NCI-H1105 treated with DMSO at 0.1 percent for 48 hours (cell line): ENCODE measurements around the gene AGBL5.

Source experiments
- DNase-seq: peaks from one replicate; lab custom pipeline; 2025; lab: John Stamatoyannopoulos, UW

The AGBL5 gene, protein sequence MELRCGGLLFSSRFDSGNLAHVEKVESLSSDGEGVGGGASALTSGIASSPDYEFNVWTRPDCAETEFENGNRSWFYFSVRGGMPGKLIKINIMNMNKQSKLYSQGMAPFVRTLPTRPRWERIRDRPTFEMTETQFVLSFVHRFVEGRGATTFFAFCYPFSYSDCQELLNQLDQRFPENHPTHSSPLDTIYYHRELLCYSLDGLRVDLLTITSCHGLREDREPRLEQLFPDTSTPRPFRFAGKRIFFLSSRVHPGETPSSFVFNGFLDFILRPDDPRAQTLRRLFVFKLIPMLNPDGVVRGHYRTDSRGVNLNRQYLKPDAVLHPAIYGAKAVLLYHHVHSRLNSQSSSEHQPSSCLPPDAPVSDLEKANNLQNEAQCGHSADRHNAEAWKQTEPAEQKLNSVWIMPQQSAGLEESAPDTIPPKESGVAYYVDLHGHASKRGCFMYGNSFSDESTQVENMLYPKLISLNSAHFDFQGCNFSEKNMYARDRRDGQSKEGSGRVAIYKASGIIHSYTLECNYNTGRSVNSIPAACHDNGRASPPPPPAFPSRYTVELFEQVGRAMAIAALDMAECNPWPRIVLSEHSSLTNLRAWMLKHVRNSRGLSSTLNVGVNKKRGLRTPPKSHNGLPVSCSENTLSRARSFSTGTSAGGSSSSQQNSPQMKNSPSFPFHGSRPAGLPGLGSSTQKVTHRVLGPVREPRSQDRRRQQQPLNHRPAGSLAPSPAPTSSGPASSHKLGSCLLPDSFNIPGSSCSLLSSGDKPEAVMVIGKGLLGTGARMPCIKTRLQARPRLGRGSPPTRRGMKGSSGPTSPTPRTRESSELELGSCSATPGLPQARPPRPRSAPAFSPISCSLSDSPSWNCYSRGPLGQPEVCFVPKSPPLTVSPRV

DNA sequence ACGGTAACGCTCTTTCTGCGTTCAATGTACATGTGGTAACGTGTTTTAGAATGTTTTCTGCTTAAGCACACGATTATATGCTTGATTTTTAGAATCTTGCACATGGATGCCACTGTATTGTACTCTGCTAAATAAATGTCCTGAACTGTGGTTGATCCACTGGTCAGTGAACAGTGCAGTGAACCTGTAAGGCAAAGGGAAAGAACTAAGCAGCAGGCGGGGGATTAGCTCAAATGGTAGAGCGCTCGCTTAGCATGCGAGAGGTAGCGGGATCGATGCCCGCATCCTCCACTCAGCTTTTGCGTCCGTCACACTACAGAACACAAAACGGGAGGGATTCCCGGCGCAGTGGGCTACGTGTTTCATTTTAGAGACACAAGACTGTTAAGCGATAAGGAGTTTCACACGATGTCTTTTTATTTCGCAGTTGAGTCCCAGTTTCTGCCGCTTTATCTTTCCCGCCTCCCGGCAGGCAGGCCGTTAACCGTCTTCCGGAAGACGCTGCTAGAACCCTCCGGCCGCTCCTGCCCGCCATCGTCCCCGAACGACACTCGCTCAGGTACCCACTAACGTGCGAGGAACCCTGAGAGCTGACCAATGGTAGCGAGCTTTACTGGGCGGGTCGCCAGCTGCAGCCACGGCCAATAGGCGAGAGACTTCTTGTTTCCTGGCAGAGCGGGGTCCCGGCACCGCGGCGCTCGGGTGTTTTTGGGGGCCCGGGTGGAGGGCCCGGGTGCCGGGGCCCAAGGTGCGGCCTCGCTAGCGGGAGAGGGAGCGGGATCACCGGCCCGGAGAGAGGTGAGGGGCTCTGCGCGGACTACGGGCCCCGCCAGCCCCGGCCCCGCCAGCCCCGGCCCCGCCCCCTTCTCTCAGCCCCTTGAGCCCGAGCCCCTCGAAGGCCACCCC lies at the start of gene AGBL5:
Gene AGBL5, plus strand, starts transcription at position 673 of the 906 bp plus-strand sequence. CDS start 1,291 bp downstream, outside the sequence.
- peak; percentile 90 for DNase-seq

DNA sequence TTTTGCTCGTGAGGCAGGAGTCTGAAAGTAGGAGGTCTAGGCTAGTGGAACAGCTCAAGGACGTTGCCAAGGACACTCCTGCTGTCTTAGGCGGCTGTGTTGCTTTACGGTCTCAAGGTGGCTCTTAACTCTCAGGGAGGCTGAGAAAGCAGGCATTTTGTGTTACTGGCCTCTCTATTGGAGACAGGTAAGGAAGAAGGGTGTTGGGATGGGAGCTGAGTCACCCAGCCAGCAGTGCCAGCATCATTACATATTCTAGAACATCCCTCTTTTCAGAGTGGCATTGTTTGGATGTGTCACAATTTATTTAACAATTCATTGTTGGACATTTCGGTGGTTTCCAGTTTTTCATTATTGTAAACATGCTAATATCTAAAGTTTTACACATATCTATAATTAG lies 49.5 kb upstream of the AGBL5 start:
- no peak for DNase-seq

DNA sequence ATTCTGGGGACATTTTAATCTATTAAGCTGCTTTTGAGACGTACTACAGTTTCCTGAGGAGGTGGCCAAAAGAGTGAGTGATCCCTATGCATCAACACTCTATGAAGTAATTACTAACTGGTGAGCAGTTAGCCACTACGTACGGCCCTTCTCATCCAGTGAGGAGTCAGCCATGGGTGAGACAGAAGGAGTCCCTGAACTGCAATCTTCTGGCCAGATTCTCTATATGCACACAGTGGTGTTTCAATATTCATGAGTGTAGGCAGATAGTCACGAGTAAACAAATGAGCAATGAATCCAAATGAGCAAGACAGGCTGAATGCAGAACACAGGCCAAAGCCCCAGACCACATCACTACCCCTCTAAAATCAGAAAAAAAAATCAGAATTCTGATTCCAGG lies 48.5 kb upstream of the AGBL5 start:
- no peak for DNase-seq

DNA sequence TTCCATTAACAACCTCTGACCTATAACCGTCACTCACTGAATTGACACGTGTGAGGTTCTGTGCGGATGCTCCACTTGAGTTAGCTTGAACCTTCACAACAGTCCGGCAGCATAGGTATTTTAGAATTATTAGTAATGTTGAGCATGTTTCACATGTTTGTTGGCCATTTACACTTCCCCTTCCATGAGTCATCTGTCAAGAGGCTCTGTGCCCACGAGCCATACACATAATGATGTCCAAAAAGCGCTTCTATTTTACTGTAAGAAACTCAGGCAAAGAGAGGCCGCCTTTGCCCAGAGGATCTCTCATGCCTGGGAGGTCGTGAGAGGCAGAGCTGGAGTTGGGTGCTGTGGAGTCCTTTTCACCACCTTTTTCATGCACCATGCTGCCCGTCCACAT lies 47.6 kb upstream of the AGBL5 start:
- DNase-seq = no peak

DNA sequence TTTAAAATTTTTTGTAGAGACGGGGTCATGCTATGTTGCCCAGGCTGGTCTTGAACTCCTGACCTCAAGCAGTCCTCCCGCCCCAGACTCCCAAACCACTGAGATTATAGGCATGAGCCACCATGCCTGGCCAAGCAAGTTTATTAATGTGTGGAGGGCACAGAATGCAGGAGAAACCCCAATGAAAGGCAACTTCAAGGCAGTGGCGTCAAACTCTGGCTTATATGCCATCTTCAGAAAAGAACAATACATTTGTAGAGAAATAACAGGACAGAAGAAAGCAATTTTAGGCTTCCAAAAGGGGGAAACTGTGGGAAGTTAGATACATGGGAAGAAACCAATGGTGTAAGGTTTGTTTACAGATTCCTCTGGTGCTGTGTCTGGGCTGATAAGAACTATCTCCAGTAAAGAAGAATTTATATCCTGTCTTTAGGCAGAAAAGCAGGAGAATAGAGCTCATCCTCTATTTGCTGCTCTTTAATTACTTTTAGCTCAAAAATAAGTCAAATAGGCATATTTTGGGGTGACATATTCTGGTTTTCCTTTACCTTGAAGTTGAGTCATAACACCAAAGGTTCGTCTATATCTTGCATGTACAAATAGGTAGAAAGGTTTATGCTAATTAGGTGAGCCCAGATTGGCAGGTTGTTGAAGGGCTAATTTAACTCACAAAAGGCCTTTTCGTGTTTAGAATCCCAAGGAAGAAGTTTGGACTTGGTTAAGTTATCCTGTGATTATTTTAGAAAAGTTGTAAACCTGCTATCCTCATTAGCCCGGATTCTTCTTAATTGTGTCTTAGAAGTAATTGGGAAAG lies 44.7 kb upstream of the AGBL5 start:
- no peak for DNase-seq

DNA sequence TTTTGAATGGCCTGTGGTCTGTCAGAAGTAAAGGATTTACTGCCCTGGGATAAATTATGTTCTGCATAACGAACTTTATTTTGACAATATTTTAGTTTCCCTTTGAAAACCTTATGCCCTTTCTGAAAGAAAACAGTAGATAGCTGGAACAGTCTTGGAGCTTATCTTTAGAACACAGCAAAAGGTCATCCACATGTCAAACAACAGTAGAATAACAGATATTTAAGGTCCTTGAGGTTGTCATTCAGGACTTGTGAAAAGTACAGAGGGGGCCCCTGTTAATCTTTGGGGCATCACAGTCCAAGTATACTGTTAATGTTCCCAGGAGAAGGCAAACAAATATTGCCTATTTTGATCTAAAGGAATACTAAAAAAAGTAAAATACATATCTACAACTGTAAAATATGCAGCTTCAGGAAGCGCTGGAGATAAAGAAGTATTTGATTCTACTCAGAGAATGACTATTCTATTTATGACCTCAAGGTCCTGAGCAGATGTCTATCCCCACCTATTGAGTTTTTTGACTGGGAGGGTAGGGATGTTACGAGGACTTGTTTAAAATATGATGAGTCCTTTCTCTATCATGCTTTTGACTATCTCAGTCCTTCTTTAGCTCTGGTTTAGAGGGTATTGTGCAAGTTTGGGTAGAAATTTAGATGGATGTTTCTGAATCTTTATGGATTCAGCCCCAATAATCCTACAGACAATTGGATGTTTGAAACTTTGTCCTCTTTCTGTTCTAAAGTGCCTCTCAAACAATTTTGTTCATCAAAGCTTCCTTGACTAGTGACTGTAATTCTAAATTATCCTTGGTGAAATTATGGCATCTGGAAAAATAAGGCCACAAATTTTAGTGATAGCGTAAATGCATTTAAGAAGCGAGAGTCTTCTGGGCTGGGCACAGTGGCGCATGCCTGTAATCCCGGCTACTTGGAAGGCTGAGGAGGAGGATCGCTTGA lies 43.8 kb upstream of the AGBL5 start:
- no peak for DNase-seq

DNA sequence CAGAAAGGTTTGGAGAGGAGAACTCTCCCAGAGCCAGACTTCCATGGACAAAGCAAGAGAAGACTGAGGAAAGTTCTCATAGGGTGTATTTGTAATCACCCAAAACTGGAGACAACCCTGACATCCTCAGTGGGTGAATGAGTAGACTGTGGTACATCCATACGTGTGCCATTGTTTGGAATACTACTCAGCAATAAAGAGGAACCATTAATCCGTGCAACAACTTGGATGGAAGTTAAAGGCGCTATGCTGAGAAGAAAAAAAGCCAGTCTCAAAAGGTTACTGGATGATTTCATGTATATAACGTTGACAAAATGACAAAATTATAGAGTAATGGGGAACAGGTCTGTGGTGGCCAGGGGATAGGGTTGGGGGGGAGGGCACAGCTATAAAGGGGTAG lies 42.8 kb upstream of the AGBL5 start:
- DNase-seq = no peak

DNA sequence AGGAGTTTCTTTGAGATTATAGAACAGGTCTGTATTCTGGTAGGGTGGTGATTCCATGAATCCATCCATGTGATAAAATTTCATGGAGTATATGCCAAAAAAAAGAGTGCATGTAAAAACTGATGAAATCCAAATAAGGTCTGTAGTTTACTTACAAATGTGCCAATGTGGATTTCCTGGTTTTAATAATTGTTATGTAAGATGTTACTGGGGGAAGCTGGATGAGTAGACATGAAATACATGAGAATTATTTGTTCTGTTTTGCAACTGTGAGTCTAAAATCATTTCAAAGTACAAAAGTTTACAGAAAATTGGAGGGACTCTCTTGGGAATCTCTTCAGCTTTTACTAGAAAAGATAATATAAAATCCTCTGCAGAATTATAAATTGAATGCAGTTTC lies 42.4 kb upstream of the AGBL5 start:
- no peak for DNase-seq

DNA sequence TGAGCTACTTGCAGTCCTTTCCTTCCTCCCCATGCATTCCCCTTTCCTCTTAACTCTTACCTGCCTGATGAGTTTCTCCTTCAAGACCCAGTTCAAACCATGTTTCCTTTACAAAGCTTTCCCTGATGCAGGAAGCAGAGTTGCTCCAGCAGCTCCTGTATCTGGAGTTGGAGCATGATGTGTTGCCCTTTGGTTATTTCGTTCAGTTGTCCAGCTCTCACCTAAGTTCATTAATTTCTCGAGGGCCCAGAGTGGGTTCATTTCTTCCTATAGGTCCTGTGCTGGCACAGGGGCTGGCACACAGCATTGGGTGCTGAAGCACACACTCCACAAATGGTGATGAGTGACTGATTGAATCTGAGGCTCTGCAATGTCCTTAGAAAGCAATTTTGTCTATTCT lies 41.8 kb upstream of the AGBL5 start:
- no peak for DNase-seq

DNA sequence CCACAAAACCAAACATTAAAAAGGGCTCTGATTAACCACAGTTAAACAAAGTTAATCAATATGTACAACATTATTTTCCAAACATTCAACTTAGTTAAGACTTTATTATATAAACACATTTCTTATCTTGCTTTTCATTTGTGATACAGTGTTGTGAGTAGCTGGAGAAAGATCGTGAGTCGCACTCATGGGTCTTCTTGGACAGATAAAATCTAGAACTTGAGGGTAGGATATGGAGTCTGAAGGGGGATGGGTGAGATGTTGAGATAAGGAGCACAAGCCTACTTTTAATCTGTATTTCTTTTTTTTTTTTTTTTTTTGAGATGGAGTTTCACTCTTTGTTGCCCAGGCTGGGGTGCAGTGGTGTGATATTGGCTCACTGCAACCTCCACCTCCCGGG lies 41.3 kb upstream of the AGBL5 start:
- no peak for DNase-seq

DNA sequence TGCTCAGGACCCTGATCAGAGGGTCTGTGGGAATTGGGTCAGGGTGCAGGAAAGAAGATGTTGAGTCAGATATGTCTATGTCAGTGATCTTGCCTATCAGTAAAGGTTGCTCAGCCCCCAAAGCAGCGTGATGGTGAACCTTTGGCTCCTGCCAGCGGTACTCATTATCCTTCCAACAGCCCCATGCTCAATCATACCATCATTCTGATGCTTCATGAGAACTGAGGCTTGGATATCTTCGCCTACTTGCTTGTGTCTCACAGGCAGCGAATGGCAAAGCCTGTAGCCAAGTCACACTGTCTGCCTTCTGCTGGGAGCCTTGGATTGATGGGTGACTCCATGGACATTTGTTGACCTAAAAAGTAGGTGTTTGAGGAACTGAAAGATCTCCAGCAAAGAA lies 37.7 kb upstream of the AGBL5 start:
- no peak for DNase-seq

DNA sequence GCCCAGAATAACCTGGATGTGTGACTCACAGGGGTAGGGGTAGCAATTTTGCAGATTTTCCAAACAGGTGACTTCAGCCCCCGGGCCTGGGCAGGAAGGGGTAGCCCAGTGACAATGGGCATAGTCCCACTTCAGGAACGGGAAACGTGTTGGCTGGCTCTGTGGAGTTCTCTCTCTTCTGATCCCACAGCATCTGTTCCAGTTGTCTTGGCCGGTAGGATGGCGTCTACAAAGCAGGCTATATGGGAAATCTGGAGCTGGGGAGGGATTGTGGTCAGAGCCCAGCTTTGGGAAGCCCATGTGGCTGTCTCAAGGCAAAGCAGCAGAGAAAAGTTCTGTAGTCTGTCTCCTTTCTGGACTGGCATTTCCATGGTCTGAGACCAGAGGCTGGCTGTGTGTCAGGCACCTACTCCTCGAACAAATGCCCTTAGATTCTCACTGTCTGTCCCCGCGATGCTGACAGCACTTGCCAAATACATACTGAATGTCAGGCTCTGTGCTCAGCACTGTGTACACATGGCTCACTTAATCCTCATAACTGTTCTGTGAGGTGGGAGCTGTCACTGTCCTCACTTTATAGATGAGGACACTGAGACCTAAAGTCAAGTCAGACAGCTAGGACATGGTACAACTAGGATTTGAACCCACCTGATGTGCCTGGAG lies 36.6 kb upstream of the AGBL5 start:
- DNase-seq = no peak

DNA sequence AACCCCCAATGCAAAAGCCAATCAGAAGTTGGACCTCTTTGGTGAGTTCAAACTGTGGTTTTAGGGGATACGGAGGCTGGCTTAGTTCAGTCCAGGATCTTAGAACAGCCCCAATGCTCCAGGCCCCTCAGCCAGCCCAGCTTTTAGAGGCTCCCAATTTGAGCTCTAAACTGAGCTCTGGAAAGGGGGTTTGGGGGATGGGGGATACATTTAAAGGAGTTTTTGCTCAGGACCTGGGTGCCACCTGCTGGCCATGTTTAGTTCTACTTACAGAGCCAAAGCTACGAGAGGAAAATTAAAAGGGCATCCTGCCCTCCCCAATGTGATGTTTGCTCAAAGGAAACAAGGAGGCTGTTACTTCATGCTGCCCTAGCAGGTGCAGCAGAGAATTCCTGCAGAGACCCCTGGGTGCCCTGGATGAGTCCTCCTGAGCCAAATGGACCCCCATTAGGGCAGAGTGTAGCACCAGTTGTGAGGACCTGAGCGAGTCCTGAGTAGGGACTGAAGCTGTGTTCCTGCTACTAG lies 34.6 kb upstream of the AGBL5 start:
- peak; percentile 45 for DNase-seq

DNA sequence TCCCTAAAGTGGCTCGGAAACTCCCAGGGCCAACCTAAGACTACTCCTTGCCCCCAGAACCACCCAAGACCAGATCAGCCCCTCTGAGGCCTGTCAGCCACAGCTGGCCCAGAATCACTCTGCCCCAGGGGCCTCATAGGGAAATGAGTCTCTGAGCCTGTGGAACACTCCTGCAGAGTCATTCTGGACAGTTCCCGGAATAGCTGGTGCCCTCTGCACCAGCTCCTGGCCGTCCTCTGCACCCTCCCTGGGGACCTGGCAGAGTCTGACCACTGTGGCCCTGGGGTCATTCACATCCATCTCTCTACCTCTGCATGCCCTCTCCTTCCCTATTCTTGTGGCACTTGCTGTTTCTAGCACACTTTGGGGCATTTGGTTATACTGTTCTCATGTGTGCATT lies 33.3 kb upstream of the AGBL5 start:
- no peak for DNase-seq

DNA sequence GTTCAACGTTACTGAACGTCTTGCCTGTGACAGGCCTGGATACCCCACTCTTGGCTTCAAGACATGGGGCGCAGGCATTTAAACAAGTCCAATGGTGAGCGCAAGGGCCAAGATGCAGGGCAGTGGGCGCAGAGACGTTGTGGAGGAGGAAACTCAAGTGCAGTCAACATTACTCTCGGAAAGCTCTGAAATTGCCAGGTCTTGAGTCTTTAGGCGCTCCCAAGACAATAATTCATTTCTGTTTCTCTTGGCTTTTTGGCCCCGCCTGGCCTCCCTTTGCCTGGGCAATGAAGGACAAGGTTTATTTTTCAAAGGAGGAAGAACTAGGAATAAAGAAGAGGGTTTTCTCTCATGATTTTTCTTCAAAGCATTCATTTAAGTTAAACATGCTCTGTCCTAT lies 32.0 kb upstream of the AGBL5 start:
- DNase-seq = no peak

DNA sequence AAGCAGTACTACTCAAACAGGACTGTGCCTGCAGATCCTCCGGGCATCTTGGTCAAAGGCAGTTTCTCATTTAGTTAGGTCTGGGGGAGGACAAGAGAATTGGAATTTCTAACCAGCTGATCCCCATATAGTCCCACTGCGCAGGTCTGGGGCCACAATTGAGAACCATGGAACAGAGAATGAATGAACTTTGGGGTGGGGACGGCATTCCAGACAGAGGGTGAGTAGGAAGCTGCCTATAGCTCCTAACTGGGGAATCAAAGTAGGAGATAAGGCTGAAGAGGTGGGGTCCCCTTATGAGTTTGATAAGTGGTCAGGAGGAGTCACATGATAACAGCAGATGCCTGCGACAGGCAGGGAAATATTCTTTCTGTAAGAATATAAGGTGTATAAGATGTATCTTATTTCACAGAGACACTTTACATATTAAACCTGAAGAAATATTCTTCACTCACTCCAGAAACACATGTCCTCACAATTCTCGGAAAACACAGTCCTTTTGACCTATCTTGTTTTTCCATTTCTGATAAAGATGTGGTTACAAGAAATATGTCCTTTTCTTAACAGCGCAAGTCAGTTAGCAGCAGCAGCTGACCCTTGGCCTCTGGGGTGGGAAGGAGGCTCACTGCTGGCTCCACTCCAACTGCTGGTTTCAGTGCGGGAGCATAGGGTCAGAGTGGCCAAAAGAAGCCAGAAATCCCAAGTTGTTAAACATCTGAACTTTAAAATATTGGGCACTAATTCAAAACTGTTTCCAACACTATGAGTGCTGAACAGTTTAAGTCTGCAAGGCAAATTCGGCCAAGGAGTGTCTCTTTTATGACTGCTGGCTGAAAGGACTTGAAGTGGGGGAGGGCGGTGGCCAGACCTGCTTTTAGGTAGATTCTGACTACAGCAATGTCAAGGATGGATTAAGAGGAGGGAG lies 31.3 kb upstream of the AGBL5 start:
- no peak for DNase-seq

DNA sequence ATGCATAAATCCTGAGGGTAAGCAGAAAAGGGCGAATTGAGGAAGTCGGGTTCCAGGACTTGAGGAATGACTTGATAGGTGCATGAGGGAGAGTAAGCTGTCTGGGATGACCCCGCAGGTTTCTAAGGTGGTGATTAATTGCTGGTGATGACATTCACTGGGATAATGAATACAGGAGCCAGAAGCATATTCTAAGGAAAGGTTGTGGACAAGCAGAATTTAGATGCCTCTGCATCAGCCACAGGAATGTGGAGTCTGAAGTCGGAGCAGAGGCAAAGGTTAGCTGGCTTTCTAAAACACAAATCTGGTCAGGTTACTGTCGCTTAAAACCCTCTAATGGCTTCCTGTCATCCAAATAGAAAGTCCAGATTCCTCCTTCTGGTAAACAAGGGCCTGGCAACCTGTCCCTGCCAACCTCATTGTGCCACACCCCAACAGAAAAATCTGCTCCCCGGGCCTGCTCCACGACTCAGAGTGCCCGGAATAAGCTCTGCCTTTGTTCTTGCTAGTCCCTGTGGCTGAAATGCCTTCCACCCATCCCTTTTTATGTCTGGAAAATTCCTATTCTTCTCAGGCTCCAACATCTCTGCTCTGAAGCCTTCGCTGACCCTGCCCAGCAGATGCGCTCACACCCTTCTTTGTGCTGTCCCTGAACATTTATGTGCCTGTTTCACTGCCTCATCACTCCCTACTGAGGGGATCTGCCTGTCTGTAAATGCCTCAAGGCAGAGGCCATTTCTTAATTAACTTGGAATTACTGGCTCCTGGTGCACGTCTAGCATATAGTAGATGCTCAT lies 30.0 kb upstream of the AGBL5 start:
- DNase-seq = no peak
